SJCRH30 (cell line): ENCODE measurements around the gene C6orf163. TPM values are rescaled to one million over a fixed set of nuclear protein-coding genes. Genes with fewer than 3 reads are reported as not detected.

ENCODE experiments used
- DNase-seq, 2 experiments: peaks; one replicate each; pipeline ENCODE4 v3.0.0-alpha.2; 2015 to 2020
- H3K27ac ChIP-seq: fragments of 250-450 bp; sonication (Bioruptor Pico); 2 replicates; pipeline ENCODE4 v1.5.1; 2020; ENCODE audit warnings: mild to moderate bottlenecking, moderate library complexity
- H3K27me3 ChIP-seq: fragments of 250-450 bp; sonication (Bioruptor Pico); 2 replicates; pipeline ENCODE4 v1.5.1; 2020; ENCODE audit warnings: mild to moderate bottlenecking, moderate library complexity
- H3K36me3 ChIP-seq: fragments of 250-450 bp; sonication (Bioruptor Pico); 2 replicates; pipeline ENCODE4 v1.5.1; 2020; ENCODE audit warnings: mild to moderate bottlenecking, moderate library complexity
- H3K4me1 ChIP-seq: fragments of 250-450 bp; sonication (Bioruptor Pico); 2 replicates; pipeline ENCODE4 v1.5.1; 2020; ENCODE audit warnings: mild to moderate bottlenecking, moderate library complexity
- H3K4me3 ChIP-seq: fragments of 250-450 bp; sonication (Bioruptor Pico); 2 replicates; pipeline ENCODE4 v1.5.1; 2020; ENCODE audit warnings: mild to moderate bottlenecking, moderate library complexity
- H3K9me3 ChIP-seq: fragments of 250-450 bp; sonication (Bioruptor Pico); replicated peaks from 2 replicates; pipeline ENCODE4 v1.5.1; 2020; ENCODE audit warnings: mild to moderate bottlenecking, moderate library complexity
- total RNA-seq: library from RNA; depleted of rRNA; stranded (reverse); fragments of >200 nt; shearing (Covaris generic); gene quantifications from 2 replicates; pipeline ENCODE4 v1.2.3, GENCODE V29; 2014

C6orf163 gene
- total RNA-seq, 1 experiment from 2014 or later, result 2.2 TPM

DNA sequence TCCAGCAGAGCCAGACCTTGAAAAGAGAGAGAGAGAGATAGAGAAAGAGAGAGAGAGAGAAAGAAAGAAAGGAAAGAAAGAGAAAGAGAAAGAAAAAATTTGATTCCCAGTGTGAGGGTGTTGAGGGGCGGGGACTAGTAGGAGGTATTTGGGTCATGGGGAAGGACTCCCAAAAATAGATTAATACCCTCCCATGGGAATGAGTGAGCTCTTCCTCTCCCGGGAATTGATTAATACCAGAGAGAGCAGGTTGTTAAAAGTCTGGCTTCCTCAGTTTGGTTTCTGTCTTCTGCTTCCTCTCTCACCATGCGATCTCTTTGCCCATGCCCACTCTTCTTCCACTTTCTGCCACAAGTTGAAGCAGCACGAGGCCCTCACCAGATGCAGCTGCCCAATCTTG, 34.3 kb downstream of the C6orf163 start:
- DNase-seq, result no peak
- Histone ChIP-seq H3K36me3 (no peaks in the 10 kb centered on the region), H3K9me3 (no peaks in the 10 kb centered on the region), H3K27ac (no peak overlapping the region), H3K27me3 (no peaks in the 10 kb centered on the region), H3K4me3 (no peak overlapping the region), H3K4me1 (no peaks in the 10 kb centered on the region)

DNA sequence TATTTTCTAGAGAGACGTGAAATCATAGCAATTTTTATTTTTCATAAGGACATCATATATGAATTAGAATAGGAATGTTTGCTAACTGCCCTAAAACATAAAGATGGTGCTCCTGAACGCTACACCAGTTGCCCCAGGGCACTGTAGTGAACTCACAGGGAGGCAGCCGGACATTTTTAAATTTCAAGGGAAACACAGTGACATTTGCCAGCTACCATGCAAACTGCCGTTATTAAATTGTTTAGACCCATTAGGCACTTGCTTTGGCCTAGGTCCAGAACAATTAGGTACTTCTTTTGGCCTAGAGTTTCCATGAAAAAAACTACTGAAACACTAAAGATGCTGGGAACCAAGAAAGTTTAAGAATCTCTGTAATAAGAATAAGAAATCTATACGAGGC, 38.2 kb downstream of the C6orf163 start:
- no peaks in the 10 kb centered on the region for H3K36me3 ChIP-seq
- H3K9me3 ChIP-seq, result no peaks in the 10 kb centered on the region
- H3K4me1 ChIP-seq, result no peaks in the 10 kb centered on the region
- no peak overlapping the region for H3K27ac ChIP-seq
- no peak for DNase-seq
- H3K27me3 ChIP-seq, result no peaks in the 10 kb centered on the region
- H3K4me3 ChIP-seq, result no peak overlapping the region

DNA sequence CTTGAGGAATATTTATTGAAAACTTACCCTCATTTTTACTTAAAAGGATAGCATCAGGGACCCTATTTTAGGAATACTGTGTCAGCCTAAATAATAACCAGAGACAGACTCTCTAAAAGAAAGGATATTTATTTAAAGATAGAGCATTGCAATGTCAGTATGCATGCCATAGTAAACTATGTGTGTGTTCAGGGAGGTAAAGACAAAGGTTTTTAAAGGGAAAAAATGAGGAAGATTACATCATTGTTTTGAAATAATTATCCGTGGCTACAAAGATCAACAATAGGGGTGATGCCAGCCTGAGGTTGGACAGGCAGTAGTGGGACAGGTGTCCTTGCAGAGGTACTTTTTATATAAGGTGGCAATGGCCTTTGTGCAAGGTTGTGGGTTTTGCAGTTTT, 39.4 kb downstream of the C6orf163 start:
- no peaks in the 10 kb centered on the region for H3K27me3 ChIP-seq
- no peak for DNase-seq
- H3K27ac ChIP-seq, result no peak overlapping the region
- H3K4me1 ChIP-seq, result no peaks in the 10 kb centered on the region
- no peak overlapping the region for H3K4me3 ChIP-seq
- H3K9me3 ChIP-seq, result no peaks in the 10 kb centered on the region
- no peaks in the 10 kb centered on the region for H3K36me3 ChIP-seq

DNA sequence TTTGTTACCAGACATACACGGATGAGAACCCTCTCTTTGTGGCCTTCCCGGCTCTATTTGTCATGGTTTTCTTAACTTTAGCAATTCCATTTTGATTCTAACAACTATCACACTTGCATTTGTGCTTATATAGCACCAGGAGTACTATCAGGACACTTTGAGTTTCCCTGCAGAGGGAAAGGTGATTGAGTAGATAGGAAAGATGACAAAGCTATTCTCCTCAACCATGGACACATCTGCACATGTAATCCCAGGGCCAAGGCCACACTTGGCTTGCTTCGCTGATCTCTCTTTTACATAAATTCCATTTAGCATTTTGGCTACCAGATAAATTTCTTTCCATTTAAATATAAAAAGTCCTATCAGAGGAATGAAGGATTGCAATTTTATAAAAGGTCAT, 39.8 kb downstream of the C6orf163 start:
- Histone ChIP-seq H3K4me1 (no peaks in the 10 kb centered on the region), H3K36me3 (no peaks in the 10 kb centered on the region), H3K9me3 (no peaks in the 10 kb centered on the region), H3K27me3 (no peaks in the 10 kb centered on the region), H3K4me3 (no peak overlapping the region), H3K27ac (no peak overlapping the region)
- DNase-seq, result no peak

DNA sequence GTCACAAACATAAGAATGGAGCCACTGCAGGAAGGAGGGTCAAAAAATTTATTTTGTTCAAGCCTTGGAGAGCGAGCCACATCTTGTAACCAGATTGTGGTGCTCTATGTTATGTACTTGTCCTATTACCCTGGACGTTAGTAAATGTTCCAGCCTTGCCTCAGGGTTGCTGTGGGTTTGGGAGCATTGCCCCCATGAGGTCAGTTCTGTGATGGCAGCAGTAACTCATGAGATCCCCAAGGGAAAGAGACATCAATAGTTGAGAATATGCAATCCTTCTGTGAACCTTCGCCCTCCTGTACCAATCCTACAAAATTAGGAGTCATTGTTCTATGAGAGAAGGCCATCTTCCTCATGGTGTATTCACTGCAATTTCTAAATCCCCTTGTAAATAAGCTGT, 46.7 kb downstream of the C6orf163 start:
- H3K9me3 ChIP-seq, result no peaks in the 10 kb centered on the region
- H3K36me3 ChIP-seq, result no peaks in the 10 kb centered on the region
- no peak overlapping the region for H3K4me3 ChIP-seq
- H3K27me3 ChIP-seq, result no peaks in the 10 kb centered on the region
- no peaks in the 10 kb centered on the region for H3K4me1 ChIP-seq
- DNase-seq, result peak; percentile 32 to 61
- no peak overlapping the region for H3K27ac ChIP-seq

DNA sequence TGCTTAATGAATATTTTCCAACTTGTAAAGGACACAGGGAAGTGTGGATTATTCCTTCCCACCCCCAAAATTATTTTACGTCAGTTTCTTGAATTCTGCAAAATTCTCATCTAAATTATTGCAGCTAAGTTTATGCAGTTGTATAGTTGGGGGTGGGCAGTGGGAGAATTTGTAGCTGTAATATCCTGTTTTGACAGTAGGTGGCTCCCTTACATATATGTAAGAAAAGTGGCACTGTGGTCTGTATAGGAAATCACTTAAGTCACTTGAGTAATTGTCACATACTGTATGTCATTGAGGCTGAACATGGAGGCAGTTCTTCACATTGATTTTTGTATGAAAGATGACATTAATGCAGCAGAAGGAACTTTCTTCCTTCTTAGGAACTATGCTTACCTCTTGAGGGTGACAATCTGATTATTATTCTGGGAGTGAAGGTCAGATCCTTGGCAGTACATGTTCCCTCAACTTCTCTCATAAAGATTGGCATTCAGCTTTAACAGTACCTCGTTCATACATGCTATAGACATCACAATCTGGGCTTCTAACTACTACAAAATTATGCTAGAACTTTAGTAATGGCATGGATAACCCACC, 48.5 kb downstream of the C6orf163 start:
- Histone ChIP-seq H3K4me1 (no peaks in the 10 kb centered on the region), H3K4me3 (no peak overlapping the region), H3K36me3 (no peaks in the 10 kb centered on the region), H3K27ac (no peak overlapping the region), H3K9me3 (no peaks in the 10 kb centered on the region), H3K27me3 (no peaks in the 10 kb centered on the region)
- peak; percentile 16 to 77 for DNase-seq

DNA sequence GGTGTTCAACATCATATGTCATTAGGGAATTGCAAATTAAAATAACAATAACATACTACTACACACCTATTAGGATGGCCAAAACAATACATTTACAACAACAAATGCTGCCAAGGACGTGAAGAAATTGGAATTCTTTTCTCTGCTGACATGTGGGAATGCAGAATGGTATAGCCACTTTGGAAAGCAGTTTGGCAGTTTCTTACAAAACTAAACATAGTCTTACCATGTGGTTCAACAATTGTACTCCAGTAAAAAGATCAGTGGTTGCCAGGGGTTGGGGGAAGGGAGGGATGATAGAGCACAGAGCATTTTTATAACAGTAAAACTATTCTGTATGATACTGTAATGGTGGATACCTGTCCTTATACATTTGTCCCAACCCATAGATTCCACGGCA, 50.8 kb downstream of the C6orf163 start:
- no peaks in the 10 kb centered on the region for H3K9me3 ChIP-seq
- no peak overlapping the region for H3K4me3 ChIP-seq
- no peaks in the 10 kb centered on the region for H3K27me3 ChIP-seq
- H3K27ac ChIP-seq, result no peak overlapping the region
- H3K4me1 ChIP-seq, result no peaks in the 10 kb centered on the region
- DNase-seq, result no peak
- H3K36me3 ChIP-seq, result no peaks in the 10 kb centered on the region

DNA sequence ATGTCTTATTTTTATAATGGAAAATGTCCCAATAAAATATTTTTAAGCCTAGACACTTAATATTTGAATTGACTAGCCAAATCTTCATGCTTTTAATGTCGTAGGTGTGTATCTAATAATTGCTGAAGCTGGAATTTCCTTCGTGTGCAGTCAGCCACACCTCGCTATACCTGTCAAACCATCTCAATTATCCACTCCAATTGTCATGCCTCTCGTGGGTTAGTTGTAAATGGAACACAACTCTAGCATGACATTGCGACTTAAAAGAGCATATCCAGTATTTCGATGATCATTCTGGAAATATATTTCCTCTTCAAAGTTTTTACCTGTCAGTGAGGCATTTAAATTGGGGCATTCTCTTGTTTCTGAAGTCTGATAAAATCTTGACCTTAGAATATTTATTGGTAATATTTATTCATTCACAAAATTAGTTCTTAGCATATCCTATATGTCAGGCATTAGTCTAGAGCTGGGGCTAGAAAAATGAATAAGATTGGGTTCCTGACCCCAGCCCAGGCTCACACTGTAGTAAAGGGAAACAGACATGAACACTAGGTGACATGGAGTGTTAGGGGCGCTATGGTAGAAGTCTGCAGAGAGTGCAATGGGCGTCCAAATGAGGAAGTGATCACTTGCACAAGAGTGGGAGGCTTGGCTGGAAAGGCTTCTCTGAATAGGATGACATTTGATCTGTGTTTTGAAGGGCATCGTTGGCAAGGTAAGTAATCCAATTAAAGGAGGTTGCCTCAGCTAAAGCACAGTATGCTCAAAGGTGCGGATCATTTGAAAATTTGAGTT, 52.2 kb downstream of the C6orf163 start:
- H3K27me3 ChIP-seq, result no peaks in the 10 kb centered on the region
- H3K36me3 ChIP-seq, result no peaks in the 10 kb centered on the region
- DNase-seq, result no peak
- H3K4me1 ChIP-seq, result no peaks in the 10 kb centered on the region
- H3K27ac ChIP-seq, result no peak overlapping the region
- no peak overlapping the region for H3K4me3 ChIP-seq
- H3K9me3 ChIP-seq, result no peaks in the 10 kb centered on the region

DNA sequence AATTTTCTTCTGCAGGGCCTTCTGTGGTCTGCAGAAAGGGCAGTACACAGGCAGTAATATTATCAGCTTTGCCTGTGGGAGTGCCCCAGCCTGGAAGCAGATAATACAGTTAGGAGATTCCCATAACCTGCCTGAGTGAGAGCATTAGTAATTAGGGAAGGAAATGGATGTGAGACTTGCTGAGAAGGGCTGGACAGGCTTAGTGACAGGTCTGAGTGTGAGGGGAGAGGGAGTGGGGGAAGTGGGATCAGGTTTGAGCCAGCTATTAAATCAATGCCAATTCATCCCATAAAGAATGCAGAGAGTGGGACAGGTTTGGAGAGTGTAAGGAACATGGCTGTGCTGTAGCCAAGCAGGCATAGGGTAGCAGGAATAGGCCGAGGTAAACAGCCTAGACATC, 53.0 kb downstream of the C6orf163 start:
- H3K27me3 ChIP-seq, result no peaks in the 10 kb centered on the region
- H3K9me3 ChIP-seq, result no peaks in the 10 kb centered on the region
- no peak overlapping the region for H3K27ac ChIP-seq
- DNase-seq, result no peak
- H3K4me1 ChIP-seq, result no peaks in the 10 kb centered on the region
- H3K4me3 ChIP-seq, result no peak overlapping the region
- no peaks in the 10 kb centered on the region for H3K36me3 ChIP-seq

DNA sequence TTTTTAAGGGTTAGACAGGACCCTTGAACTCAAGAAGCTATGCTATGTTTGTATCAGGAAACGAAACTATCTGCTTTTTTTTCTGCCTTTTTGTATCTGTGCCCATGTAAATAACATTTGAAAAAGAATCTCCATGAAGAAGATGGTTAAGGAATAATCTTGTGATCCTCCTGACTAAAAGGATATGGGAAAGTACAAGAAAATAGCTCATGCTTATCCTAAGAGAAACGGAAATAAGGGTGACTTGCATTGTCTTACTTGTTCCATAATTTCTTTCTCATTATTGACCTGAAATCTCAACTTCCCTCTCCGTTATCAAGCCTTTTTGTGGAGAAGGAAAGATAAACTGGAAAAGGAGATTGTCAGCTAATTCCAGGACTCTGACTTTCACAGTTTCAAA, 57.2 kb downstream of the C6orf163 start:
- Histone ChIP-seq H3K27ac (no peak overlapping the region), H3K36me3 (no peaks in the 10 kb centered on the region), H3K4me3 (no peak overlapping the region), H3K9me3 (no peaks in the 10 kb centered on the region), H3K4me1 (no peaks in the 10 kb centered on the region), H3K27me3 (no peaks in the 10 kb centered on the region)
- no peak for DNase-seq

DNA sequence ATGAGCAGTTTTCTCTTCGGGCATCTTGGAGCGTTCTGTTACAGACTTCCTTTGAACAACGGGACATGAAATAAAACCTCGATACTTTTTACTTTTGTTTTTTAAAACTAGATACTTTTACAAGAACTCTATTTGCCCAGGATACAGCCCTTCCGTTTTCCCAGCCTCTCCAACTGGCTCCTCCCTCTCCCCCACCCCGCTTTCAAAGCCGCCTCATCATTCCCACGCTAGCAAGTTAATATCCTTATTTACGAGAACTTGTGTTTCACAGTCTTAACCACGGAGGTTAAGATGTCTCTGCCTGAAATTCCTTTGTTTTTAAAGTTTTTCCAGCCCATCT, 62.9 kb downstream of the C6orf163 start:
- Histone ChIP-seq H3K27me3 (no peaks in the 10 kb centered on the region), H3K27ac (no peak overlapping the region), H3K4me3 (peak overlapping the region; percentile 92), H3K36me3 (no peaks in the 10 kb centered on the region), H3K9me3 (no peaks in the 10 kb centered on the region), H3K4me1 (no peaks in the 10 kb centered on the region)
- DNase-seq, result no peak

DNA sequence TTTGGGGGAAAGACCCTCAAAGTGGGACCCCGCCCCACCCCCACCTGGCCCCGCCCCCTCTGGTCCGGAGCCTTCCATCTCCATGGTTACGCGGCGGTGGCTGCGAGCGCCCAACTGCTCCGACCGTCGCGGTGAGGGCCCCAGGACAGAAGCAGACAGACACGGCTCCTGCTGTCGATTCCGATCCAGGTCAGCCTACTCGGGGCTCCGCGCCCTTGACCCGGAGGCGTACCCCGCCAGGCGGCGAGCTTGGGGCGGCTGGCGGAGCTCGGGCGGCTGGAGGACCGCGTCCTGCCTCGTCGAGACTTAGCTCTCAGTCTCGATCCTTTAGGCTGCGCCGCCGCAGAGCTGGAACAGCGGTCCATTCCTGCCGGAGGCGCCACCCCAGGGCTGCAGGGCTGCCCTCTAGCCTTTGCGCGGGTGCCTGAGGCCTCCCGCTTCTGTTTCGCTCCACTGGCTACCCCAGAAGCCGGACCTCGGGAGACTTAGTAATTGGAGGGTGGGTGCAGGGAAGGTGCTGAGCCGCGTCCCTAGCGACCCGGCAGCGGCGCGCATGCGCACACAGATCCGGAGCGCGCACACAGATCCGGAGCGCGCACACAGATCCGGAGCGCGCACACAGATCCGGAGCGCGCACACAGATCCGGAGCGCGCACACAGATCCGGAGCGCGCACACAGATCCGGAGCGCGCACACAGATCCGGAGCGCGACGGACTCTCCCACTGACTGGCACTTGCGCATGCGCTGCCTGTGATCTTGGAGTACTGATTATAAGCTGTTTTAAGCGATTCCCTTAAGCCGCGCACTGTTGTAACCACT, 63.5 kb downstream of the C6orf163 start, which contains the start of gene CFAP206:
TSS of gene CFAP206 (plus strand) at position 72 of the 820 bp plus-strand sequence. CDS start 1,868 bp downstream, outside the sequence.
- no peaks in the 10 kb centered on the region for H3K27me3 ChIP-seq
- H3K9me3 ChIP-seq, result no peaks in the 10 kb centered on the region
- H3K36me3 ChIP-seq, result no peaks in the 10 kb centered on the region
- H3K27ac ChIP-seq, result peak within 1 kb of the TSS; percentile 51
- peak; percentile 83 to 87 for DNase-seq
- no peaks in the 10 kb centered on the region for H3K4me1 ChIP-seq
- peak within 1 kb of the TSS; percentile 92 for H3K4me3 ChIP-seq

DNA sequence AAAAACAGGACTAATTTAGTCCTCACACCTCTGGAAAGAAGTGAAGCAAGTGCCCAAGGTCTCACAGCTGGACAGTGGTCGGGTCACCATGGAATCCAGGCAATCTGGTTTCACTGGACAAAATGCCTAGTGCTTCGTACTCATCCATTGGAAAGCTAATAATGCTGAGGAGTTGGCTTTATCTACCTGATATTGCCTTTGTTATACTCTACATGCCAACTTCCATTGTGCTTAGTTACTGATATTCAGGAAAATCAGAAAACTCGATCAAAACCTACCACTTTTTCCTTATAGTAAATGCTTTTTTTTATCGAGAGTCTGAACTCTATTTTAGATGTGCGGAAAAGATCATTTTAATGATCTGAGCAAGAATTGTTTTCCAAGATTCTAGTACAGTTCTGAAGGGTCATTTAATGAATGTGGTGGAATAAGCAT, 64.1 kb downstream of the C6orf163 start:
- no peak for DNase-seq
- H3K27me3 ChIP-seq, result no peaks in the 10 kb centered on the region
- H3K27ac ChIP-seq, result peak overlapping the region; percentile 33
- H3K4me3 ChIP-seq, result peak overlapping the region; percentile 92
- H3K9me3 ChIP-seq, result no peaks in the 10 kb centered on the region
- no peaks in the 10 kb centered on the region for H3K36me3 ChIP-seq
- H3K4me1 ChIP-seq, result no peaks in the 10 kb centered on the region
